Measurements from ENCODE around the gene SLAMF1. TPM values are rescaled to one million over a fixed set of nuclear protein-coding genes. Genes with fewer than 3 reads are reported as not detected.
"Not testable (repeated sequence)": the region's sequence is repeated elsewhere in the genome, so short reads cannot be mapped to it uniquely, and the experiment has no call there.

Gene SLAMF1
- total RNA-seq, 1 donor from 2014 or later: 0.27 TPM

DNA sequence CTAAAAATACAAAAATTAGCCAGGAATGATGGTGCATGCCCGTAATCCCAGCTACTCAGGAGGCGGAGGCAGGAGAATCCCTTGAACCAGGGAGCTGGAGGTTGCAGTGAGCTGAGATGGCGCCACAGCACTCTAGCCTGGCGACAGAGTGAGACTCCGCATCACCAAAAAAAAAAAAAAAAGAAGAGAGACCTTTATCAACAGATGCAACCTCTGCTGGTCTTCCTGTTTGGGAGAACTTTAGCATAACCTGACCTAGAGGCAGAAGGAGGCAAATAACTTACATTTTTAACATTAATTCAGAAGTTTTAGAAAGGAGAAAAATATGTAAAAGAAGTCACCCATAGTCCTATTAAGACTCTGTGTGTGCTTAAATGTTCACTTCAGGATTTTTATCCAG, 32.4 kb downstream of the SLAMF1 start:
- ATAC-seq (ENCODE audit: poor library complexity) (no peak), DNase-seq (no peak)
- intact Hi-C loops (cut with DNase I): no loop called here

DNA sequence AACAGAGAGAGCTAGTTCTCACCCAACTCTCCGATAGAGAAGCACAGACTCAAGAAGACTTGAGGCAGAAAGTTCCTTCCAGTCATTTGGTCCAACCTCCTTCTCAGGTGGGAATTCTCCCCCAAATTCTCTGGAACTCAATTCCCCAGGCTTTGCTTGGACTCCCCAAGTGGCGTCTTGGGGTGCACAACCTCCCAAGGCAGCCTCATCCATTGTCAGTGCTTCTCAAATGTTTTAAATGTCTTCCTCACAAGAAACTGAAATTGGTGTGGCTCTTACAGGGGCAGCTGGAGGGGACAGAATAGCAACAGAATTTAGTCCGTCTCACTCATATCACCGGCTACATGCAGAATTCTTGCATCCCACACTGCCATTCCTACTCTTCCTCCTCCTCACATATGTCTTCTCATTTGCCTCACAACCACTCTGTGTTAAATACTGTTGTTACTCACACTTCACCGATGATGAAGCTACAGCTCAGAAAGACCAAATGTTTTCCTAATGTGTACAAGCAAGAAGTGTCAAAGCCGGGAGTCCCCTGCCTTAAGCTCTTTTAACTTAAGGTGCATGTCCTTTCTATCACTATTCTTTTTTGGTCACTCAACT, 34.1 kb downstream of the SLAMF1 start:
- intact Hi-C loops (cut with DNase I): no loop called here
- no peak for ATAC-seq (ENCODE audit: poor library complexity)

DNA sequence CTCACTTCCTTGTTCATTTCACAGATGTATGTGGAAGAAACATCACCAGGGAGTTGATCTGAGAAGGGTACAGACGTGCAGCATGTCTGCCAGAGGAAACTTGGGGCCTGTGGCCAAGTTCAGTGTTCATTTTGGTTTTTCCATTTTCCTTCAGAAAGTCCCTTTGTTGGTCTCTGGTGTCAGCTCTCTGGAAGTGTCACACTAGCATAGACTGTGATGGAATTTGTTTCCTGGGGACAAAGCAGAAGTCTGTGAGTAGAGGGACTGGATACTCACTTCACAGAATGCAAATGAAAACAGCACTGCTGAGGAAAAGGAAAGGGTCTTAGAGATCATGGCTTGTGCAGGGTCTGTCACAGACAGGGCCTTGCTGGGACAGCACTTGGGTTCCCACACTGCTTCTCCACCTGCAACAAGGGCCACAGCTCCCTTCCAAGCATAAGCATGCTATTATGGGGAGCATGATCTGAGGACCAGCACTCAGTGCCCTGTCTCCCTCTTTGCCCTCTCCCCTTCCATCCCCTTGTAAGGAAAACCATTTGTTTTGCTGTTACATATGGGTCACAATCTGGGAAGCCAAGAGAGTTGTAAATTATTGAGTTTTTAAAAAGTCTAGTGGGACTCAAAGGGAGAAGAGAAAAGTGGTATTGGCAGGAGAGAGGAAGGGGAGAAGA, 36.1 kb downstream of the SLAMF1 start:
- ATAC-seq (ENCODE audit: poor library complexity) (no peak), DNase-seq (no peak)
- intact Hi-C loops (cut with DNase I): no loop called here

More for the DNA sequence above, 34.1 kb downstream of the SLAMF1 start:
- no peak for DNase-seq

DNA sequence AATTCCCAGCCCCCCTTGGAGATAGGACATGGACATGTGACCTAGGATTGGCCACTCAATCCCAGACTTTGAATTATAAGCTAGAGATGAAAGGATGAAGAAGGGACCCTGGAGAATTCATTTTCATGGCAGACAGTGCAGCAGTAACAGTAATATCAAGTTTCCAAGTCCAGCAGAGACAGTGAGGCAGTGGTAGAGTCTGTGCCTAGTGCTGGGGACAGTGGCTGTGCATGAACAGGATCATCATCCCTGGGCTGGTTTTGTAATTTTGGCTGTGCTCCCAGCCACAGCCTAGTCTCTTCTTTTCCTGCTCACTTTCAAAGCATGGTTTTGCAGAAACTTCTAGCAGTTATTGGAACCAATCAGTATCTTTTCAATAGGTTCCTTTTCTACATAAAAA, 37.9 kb downstream of the SLAMF1 start:
- no peak for DNase-seq
- intact Hi-C loops (cut with DNase I): no loop called here

DNA sequence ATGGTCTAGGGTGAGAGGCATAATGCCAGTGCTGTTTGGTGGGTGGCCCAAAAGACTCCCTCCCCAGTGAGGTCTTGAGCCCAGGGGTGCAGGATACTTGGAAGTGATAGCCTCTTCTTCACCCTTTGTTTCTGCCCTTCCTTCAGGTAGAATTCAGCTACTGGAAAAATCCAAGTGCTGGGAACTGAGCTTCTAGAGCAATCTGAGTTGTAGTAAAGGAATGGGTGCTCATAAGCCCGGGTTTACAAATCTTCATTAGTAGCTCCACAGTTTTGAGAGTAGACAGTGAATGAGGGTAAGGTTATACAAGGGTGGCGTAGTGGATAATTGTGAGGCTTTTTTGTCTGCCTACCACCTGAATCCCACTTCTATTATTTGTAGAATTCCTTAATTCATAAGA, 38.3 kb downstream of the SLAMF1 start:
- DNase-seq (no peak), ATAC-seq (ENCODE audit: poor library complexity) (no peak)
- intact Hi-C loops (cut with DNase I): no loop called here

More for the DNA sequence above, 37.9 kb downstream of the SLAMF1 start:
- ATAC-seq (ENCODE audit: poor library complexity): no peak

DNA sequence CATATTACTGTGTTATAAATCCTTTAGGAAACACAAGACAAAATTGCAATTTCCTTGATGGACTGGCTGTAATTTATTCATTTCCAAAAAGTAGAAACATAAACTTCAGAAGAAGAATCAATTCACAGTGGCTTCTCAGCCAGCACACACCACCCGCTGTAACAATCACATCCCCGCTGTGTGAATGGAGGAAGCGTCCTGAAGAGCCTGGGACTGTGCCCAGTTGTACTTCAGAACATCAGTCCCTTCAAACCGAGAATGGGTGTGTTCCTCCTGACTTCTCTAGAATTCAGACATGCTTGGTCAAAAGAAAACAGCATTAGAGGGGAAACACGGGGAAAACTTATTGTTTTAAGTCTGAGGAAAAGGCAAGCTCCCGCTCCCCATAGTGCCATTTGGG, 38.8 kb downstream of the SLAMF1 start:
- ATAC-seq (ENCODE audit: poor library complexity) (no peak), DNase-seq (no peak)
- intact Hi-C loops (cut with DNase I): no loop called here

DNA sequence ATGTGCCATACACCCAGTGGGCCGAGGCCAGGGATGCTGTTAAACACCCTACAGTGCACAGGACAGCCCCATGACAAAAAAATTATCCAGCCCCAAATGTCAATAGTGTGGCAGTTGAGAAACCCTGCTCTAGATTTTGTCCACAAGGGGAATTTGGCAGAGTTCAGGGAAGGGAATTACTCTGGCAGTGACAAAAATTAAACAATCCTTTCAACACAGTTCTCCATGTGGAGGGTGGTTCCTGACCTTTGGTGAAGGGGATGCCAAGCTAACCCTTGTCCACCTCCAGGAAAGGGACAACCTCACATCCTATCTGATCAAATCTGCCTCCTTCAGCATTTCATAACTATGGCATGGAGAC, 39.2 kb downstream of the SLAMF1 start:
- no peak for ATAC-seq (ENCODE audit: poor library complexity)
- no peak for DNase-seq
- intact Hi-C loops (cut with DNase I): loop anchor here (2.0 kb wide), 1 partner anchor 179 kb away; no protein-coding TSS in a partner anchor

DNA sequence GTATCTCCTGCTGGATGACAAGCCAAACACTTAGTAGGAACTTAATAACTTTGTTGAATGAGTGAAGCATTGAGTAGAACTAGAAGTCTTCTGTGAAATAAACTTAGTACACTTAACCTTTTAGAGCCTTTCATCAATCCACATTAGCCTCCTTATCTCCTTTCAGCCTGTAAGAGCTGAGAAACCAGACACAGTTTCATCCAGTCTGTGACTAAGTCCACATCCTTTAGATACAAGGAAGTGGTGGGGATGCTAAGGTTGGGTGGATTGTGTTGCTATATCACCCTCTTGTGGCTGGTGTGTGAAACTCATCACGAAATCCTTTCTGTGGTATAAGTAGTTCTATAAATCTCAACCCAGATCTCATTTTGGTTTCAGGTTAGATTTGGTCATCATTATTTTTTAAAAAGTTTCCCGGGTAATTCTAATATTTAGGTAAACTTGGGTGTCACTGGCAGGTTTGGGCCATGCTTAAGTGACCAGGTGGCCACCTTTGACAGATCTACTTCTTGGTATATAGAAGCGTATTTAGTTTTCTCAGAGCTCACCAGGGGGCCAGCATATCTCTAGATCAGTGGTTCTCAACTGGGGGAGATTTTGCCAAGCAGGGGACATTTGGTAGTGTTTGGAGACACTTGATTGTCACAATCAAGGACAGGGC, 39.7 kb downstream of the SLAMF1 start:
- intact Hi-C loops (cut with DNase I): loop anchor here (2.0 kb wide), 1 partner anchor 178 kb away; no protein-coding TSS in a partner anchor
- DNase-seq (no peak), ATAC-seq (ENCODE audit: poor library complexity) (peak; percentile 89)

DNA sequence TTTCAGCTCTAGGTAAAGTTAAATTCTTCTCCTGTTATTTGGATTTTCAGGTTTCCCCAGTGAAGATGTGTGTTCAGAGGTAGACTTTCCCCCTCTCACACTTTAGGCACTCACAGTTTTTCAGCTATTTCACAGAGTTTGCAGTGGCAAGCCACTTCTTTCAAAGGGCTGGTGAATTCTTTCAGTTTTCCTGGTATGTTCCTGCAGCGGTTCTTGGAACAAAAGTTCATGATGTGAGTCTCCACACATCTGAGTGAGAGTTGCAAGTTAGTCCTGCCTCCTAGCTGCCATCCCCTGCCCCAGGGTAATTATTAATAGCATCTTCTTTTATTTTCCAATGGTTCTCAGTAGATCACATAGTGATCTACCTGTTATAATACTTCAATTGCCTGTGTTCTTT, 40.2 kb downstream of the SLAMF1 start:
- intact Hi-C loops (cut with DNase I): loop anchor here (2.0 kb wide), 1 partner anchor 178 kb away; no protein-coding TSS in a partner anchor
- DNase-seq (no peak), ATAC-seq (ENCODE audit: poor library complexity) (no peak)

DNA sequence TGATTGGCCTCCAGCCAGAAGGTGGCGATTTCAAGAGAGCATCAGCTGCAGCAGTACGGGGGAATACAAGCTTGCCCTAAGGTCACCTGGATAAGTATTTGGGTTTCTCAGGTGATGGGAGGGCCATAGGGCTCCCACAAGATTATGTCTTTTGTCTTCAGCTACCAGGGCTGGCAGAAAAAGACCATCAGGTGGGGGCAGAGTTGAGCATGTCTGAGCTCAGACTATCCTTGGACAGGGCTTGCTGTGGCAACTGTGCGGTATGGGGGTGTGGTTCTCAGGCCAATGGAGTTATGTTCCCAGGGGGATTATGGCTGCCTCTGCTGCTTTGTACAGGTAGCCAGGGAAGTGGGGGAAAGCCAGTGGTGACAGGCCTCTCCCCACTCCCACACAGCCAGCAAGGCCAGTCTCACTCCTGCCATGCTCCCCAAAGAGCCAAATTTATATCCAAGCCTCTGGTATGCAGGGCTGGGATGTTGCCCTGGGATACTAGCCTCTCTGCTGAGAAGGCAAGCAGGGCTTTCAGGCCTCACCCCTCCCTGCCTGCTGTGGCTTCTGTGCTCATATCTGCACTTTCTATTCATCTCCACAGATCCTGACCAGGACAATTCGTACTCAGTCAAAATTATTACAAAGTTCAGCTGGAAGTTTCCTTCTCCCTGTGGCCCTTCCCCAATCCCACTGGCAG, 40.9 kb downstream of the SLAMF1 start:
- ATAC-seq (ENCODE audit: poor library complexity): no peak
- intact Hi-C loops (cut with DNase I): loop anchor here (2.0 kb wide), 1 partner anchor 177 kb away; no protein-coding TSS in a partner anchor

DNA sequence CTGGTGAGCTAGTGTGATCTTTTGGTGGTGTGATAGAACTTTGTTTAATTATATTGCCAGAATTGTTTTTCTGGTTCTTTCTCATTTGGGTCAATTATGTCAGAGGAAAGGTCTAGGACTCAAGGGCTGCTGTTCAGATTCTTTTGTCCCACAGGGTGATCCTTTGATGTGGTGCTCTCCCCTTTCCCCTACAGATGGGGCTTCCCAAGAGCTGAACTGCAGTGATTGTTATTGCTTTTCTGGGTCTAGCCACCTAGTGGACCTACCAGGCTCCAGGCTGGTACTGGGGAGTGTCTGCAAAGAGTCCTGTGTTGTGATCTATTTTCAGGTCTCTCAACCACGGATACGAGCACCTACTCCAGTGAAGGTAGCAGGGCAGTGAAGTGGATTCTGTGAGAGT, 41.6 kb downstream of the SLAMF1 start:
- ATAC-seq (ENCODE audit: poor library complexity) (no peak), DNase-seq (no peak)
- intact Hi-C loops (cut with DNase I): no loop called here

More for the DNA sequence above, 40.9 kb downstream of the SLAMF1 start:
- DNase-seq: no peak

DNA sequence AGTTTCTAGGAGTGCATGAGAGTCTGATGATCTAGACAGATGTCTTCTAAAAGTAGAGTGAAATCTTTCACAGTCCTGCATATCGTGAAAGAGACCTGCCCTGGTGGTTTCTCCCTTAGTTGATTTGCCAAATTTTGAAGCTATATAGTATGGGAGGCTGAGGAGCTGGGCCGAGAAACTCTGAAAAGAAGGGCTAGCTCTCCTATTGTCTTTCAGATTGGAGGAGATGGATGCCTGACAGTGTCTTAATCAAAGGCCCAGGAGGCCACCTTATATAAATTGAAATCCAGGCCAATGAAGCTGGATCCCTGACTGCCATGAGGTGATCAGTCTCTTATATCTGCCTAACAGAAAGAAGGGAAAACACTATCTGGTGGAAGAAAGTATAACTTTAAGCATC, 49.1 kb downstream of the SLAMF1 start:
- intact Hi-C loops (cut with DNase I): no loop called here
- DNase-seq (no peak), ATAC-seq (ENCODE audit: poor library complexity) (no peak)

DNA sequence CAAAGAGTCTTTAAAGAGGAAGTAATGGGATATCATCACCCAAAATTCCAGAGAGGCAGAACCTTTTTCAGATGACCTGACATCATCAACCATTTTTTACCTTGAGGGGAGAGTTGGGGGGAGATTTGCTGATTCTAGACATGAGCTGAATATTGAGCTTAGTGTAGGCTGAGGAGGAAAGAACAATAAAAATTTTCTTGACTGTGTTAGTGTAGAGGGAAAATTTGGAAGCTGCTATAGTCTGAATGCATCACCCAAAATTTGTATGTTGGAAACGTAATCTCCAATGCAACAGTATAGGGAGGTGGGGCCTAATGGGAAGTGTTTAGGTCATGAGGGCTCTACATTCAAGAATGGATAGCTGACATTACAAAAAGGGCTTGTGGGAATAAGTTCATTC, 49.8 kb downstream of the SLAMF1 start:
- intact Hi-C loops (cut with DNase I): no loop called here
- ATAC-seq (ENCODE audit: poor library complexity) (no peak), DNase-seq (no peak)

DNA sequence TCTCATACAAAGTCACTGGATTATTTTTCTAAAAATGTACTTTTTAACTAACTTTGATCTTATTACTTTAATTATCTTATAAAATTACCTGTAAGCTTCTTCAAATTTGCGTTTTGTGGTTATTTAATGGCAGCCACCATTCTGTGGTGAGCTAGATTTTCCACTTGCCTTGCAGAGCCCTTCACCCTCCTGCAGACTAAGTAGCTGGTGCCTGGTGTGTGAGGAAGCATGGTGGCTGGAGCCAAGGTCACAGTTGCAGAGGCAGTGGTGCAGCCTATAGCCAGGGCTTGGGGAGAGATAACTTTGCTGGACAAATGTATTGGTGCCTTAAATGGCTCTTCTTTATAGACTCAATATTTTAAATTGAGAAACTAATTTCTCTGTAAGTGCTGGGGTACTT, 56.4 kb downstream of the SLAMF1 start:
- no peak for ATAC-seq (ENCODE audit: poor library complexity)
- intact Hi-C loops (cut with DNase I): no loop called here
- no peak for DNase-seq

DNA sequence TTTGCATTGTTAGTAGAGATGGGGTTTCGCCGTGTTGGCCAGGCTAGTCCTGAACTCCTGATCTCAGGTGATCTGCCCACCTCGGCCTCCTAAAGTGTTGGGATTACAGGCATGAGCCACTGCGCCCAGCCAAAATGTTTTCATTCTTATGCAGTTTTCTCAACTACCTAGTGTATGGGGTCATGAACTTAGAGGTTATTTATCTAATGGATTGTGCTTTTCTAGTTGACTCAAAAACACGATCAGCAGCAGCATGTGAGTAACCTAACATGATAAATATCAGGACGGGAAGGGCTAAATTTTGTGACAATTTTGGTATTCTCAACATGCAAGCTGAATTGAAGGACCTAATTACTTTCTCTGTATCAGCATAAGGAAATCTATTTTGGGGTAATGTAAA, 58.4 kb downstream of the SLAMF1 start:
- intact Hi-C loops (cut with DNase I): no loop called here

DNA sequence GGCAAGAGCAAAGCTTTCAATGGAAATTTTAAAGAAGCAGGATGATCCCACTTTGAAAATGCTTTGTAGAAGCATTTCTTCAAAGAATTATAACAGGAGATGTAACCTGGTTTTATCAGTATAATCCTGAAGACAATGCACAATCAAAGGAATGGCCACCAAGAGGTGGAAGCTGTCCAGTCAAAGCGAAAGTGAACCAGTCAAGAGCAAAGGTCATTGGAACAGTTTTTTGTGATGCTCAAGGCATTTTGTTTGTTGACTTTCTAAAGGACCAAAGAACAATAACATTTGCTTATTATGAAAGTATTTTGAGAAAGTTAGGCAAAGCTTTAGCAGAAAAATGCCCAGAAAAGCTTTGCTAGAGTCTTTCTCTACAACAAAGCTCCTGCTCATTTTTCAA, 62.1 kb downstream of the SLAMF1 start:
- DNase-seq (no peak), ATAC-seq (ENCODE audit: poor library complexity) (no peak)
- intact Hi-C loops (cut with DNase I): no loop called here

More for the DNA sequence above, 58.4 kb downstream of the SLAMF1 start:
- DNase-seq (no peak), ATAC-seq (ENCODE audit: poor library complexity) (no peak)

DNA sequence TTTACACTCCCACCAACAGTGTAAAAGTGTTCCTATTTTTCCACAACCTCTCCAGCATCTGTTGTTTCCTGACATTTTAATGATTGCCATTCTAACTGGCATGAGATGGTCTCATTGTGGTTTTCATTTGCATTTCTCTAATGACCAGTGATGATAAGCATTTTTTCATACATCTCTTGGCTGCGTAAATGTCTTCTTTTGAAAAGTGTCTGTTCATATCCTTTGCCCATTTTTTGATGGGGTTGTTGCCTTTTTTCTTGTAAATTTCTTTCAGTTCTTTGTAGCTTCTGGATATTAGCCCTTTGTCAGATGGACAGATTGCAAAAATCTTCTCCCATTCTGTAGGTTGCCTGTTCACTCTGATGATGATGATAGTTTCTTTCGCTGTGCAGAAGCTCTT, 63.9 kb downstream of the SLAMF1 start:
- intact Hi-C loops (cut with DNase I); DNase-seq: not testable (repeated sequence)

DNA sequence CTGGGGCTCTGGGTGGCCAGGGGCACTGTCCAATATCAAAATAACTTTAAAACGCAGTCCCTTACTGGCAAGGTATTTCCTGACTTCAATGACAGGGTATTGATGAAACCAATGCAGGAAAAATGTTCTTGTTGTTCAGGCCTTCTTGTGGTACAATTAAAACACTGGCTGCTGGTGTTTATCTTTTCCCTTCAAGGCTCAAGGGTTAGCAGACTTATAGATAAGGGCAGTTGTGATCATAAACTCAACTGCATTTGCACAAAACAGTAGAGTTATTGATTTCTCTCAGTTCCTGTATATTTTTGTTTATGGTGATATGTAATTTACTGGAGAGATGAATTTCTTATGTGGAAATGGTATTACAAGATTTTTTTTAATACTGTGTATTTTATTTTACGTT, 64.9 kb downstream of the SLAMF1 start:
- ATAC-seq (ENCODE audit: poor library complexity): no peak
- no peak for DNase-seq
- intact Hi-C loops (cut with DNase I): no loop called here

More for the DNA sequence above, 63.9 kb downstream of the SLAMF1 start:
- ATAC-seq (ENCODE audit: poor library complexity): not testable (repeated sequence)

DNA sequence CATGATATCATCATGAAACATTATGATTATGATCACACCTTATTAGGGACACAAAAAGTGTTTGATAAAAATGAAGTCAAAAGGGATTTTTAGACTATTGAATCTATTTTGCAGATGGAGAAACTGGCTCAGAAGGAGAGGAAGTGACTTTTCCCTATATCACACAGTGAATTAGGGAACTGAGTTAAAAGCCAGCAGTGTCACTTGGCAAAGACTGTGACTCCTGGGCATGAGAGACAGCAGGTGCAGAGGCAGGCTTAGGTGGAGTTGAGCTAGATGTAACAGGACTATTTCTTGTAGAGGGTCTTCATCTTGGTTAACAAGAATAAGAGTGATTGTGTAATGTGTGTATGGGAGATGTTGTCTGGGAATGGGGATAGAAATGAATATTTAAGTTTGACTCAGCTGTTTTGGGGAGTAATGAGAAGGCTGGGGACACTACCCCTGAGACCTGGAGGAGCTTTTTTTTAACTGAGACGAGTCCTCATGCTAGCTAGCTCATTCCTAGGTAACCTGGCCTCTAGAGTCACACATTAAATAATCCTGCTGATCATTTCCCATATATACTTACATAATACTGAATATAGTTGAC, 66.5 kb downstream of the SLAMF1 start:
- ATAC-seq (ENCODE audit: poor library complexity) (no peak), DNase-seq (no peak)
- intact Hi-C loops (cut with DNase I): no loop called here
